ENCODE data around the gene IVNS1ABP. TPM values are rescaled to one million over a fixed set of nuclear protein-coding genes. Genes with fewer than 3 reads are reported as not detected.

The IVNS1ABP gene
- total RNA-seq, 4 donors from 2014 or later = 116 to 189 (median 145) TPM

DNA sequence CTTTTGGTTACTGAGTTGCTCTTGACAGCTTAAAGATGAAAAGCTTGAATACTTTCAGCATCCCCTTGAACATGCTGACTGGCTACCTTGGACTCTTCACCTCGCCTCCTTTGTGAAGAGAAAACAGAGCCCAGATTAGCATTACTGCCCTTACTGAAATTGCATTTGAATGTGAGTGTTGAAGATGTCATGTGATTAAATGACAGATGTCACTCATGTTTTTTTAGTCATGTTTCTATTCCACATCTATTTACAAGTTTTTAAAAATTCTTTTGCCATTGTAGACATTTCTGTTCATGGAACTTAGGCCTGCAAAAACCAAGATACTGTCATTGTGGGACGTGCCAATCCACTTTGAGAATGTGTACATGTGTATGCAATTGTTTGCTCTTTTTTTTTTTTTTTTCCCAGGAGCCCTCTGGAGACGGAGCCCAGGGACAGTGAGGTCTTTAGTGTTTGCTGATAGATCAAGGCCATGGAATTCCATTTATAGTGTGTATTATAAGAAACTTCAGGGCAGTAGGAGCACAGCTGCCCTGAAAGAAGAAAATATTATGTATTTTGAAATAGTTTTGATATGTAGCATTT, 25.7 kb upstream of the IVNS1ABP start:
- no peaks in the 10 kb centered on the region for H3K9me3 ChIP-seq
- no peak overlapping the region for H3K4me3 ChIP-seq
- DNase-seq (ENCODE audit: low spot score in 2 of 2) = no peak
- H3K36me3 ChIP-seq = no peaks in the 10 kb centered on the region
- H3K27me3 ChIP-seq = no peaks in the 10 kb centered on the region
- H3K27ac ChIP-seq = no peak overlapping the region
- H3K4me1 ChIP-seq = peaks cover 3% of the 10 kb centered on the region
- 78% methylated on average over 3 of the region's 3 CpGs for WGBS
- no peak for TF ChIP-seq POLR2AphosphoS5 (IDR thresholded peaks at IDR 0.05)
- TF ChIP-seq POLR2A (IDR thresholded peaks at IDR 0.05) = no peak
- TF ChIP-seq, protein P1, sequence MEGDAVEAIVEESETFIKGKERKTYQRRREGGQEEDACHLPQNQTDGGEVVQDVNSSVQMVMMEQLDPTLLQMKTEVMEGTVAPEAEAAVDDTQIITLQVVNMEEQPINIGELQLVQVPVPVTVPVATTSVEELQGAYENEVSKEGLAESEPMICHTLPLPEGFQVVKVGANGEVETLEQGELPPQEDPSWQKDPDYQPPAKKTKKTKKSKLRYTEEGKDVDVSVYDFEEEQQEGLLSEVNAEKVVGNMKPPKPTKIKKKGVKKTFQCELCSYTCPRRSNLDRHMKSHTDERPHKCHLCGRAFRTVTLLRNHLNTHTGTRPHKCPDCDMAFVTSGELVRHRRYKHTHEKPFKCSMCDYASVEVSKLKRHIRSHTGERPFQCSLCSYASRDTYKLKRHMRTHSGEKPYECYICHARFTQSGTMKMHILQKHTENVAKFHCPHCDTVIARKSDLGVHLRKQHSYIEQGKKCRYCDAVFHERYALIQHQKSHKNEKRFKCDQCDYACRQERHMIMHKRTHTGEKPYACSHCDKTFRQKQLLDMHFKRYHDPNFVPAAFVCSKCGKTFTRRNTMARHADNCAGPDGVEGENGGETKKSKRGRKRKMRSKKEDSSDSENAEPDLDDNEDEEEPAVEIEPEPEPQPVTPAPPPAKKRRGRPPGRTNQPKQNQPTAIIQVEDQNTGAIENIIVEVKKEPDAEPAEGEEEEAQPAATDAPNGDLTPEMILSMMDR (IDR thresholded peaks at IDR 0.05) = no peak
- TF ChIP-seq EP300 (IDR thresholded peaks at IDR 0.05) = no peak

DNA sequence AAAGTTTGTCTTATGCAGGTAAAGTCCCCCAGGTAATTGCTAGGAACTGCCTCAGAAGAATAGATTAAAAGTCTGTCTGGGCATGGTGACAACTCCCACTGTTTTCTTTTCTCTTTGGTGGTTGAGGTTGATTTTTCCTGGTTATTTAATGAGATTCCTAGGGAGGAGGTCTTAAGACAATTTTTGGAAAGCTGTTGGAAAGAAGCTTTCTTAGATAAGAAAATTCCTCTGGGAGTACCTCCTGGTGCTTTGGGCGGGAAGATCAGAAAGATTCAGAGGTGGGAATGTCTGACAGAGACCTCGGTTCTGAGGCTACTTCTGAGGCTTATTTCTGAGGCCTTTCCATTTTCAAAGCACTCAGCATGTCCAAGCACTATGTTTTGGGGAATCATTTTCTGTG, 25.0 kb upstream of the IVNS1ABP start:
- H3K4me3 ChIP-seq = no peak overlapping the region
- no peaks in the 10 kb centered on the region for H3K36me3 ChIP-seq
- no peak for DNase-seq (ENCODE audit: low spot score in 2 of 2)
- peaks cover 3% of the 10 kb centered on the region for H3K4me1 ChIP-seq
- no peak for TF ChIP-seq POLR2AphosphoS5 (IDR thresholded peaks at IDR 0.05)
- TF ChIP-seq POLR2A (IDR thresholded peaks at IDR 0.05) = no peak
- TF ChIP-seq EP300 (IDR thresholded peaks at IDR 0.05) = no peak
- TF ChIP-seq, protein P1 (IDR thresholded peaks at IDR 0.05) = no peak
- H3K27ac ChIP-seq = no peak overlapping the region
- WGBS = 82% methylated on average over 2 of the region's 2 CpGs
- H3K9me3 ChIP-seq = no peaks in the 10 kb centered on the region
- no peaks in the 10 kb centered on the region for H3K27me3 ChIP-seq

DNA sequence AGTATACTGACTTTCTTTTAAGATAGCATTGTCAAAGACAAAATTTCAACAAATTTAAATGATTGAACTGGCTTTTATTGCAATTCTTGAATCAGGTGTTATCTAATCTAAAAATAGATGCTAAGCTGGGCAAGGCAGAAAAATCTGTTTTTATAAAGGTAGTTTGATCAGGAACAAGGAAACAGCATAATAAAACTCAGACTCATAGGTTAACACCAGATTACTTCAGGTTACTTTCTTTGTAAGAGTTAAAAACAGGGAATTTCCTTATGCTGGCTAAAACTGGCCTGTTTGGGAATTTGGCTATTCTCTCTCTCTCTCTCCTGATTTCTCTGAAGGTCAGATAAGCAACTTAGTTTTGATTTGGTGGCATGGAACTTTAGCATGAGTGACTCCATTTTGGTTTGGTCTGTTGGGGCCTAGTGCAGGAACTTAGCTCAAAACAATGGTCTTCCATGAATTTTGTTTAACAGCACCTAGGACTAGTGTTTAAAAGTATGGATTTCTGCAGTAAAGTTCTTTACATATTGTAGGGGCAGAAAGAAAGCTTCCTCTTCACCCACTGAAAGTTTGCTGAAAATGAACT, 24.2 kb upstream of the IVNS1ABP start:
- H3K27me3 ChIP-seq = no peaks in the 10 kb centered on the region

DNA sequence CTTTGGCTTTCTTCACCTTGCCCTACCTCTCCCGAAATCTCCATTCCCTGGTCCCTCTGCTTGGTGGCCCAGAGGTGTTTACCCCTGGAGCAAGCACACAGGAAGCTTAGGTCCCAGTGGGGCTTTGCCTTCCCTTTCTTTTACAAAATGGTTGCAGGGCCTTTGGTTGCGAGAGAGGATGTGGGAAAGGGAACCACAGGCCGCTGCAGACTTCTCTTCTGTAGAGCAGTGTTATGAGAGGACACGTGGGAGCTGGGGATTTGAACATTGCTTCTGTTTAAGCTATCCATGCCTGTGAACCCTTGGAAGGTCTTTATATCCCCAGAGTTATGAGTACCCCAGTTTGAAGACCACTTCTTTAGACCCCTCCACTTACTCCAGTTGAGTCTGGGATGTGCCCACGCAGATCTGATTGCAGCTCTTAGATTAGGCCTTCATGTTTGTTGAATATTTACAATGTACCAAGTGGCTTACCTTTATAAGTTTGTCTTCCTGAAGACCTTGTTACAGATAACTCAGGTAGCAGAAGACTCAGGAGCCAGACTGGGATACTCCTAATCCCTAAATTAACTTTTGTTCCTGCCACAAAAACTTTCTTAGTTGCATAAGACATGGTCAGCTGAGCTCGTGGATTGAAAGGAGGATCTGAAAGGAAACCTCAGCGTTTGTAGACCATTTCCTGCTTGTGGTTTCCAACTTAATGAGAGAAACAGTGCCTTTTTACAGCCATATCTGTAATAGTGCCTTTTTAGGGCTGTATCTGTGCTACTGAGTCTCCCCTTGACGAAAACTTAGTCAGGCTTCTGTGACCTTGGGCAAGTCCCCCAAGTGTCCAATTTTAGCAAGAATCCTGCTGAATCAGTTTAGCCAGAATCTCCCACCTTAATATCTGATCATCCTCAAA, 21.9 kb upstream of the IVNS1ABP start:
- peak overlapping the region; percentile 41 for H3K27ac ChIP-seq
- TF ChIP-seq, protein P1 (IDR thresholded peaks at IDR 0.05) = no peak
- TF ChIP-seq POLR2A (IDR thresholded peaks at IDR 0.05) (no peak), EP300 (IDR thresholded peaks at IDR 0.05) (no peak), POLR2AphosphoS5 (IDR thresholded peaks at IDR 0.05) (no peak)
- 75% methylated on average over 8 of the region's 8 CpGs for WGBS
- no peaks in the 10 kb centered on the region for H3K9me3 ChIP-seq
- no peaks in the 10 kb centered on the region for H3K27me3 ChIP-seq
- H3K36me3 ChIP-seq = no peaks in the 10 kb centered on the region
- no peak for DNase-seq (ENCODE audit: low spot score in 2 of 2)
- H3K4me3 ChIP-seq = no peak overlapping the region
- no peaks in the 10 kb centered on the region for H3K4me1 ChIP-seq

More for the DNA sequence above, 24.2 kb upstream of the IVNS1ABP start:
- DNase-seq (ENCODE audit: low spot score in 2 of 2) = no peak
- Histone ChIP-seq H3K9me3 (no peaks in the 10 kb centered on the region), H3K36me3 (no peaks in the 10 kb centered on the region), H3K27ac (no peak overlapping the region), H3K4me1 (peaks cover 3% of the 10 kb centered on the region), H3K4me3 (no peak overlapping the region)
- TF ChIP-seq POLR2A (IDR thresholded peaks at IDR 0.05) (no peak), EP300 (IDR thresholded peaks at IDR 0.05) (no peak), POLR2AphosphoS5 (IDR thresholded peaks at IDR 0.05) (no peak)
- TF ChIP-seq, protein P1 (IDR thresholded peaks at IDR 0.05) = no peak

DNA sequence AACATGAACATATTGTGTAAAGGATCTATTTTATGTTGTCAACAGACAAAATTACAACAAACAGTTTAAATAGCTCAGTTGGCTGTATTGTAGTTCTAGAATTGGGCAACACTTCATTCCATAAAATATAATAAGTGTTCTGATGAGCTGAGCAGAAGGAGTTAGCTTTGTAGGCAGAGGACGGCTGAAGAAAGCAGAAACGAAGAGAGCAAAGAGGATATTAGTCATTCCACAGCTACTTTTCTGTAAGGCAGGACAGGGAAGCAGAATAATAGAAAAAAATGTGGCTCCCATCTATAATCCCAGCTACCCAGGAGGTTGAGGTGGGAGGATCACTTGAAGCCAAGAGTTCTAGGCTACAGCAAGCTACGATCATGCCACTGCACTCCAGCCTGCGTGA, 20.2 kb upstream of the IVNS1ABP start:
- Histone ChIP-seq H3K27ac (no peak overlapping the region), H3K36me3 (no peaks in the 10 kb centered on the region), H3K9me3 (no peaks in the 10 kb centered on the region), H3K4me1 (no peaks in the 10 kb centered on the region), H3K4me3 (no peak overlapping the region), H3K27me3 (no peaks in the 10 kb centered on the region)
- TF ChIP-seq, protein P1 (IDR thresholded peaks at IDR 0.05) = no peak
- TF ChIP-seq EP300 (IDR thresholded peaks at IDR 0.05) = no peak
- no peak for TF ChIP-seq POLR2AphosphoS5 (IDR thresholded peaks at IDR 0.05)
- no peak for TF ChIP-seq POLR2A (IDR thresholded peaks at IDR 0.05)
- DNase-seq (ENCODE audit: low spot score in 2 of 2) = no peak
- 79% methylated on average over 4 of the region's 4 CpGs for WGBS

Measured in suprapubic skin (tissue), 4 donors.